Glutamatergic neuron (in vitro differentiated cells): ENCODE results near the gene ANAPC10. TPM values are rescaled to one million over a fixed set of nuclear protein-coding genes. Genes with fewer than 3 reads are reported as not detected.

Experiments used
- DNase-seq: peaks from one replicate; pipeline ENCODE4 v3.0.0; 2022
- H3K27ac Mint-ChIP-seq: one replicate; pipeline ENCODE4 v1.8.0; 2020; ENCODE audit warnings: mild to moderate bottlenecking, mixed read lengths, inconsistent platforms; ENCODE audit not compliant: unreplicated experiment
- H3K27me3 Mint-ChIP-seq: one replicate; pipeline ENCODE4 v1.8.0; 2020; ENCODE audit warnings: mild to moderate bottlenecking, moderate library complexity, mixed read lengths, inconsistent platforms; ENCODE audit not compliant: unreplicated experiment
- H3K36me3 Mint-ChIP-seq: one replicate; pipeline ENCODE4 v1.8.0; 2020; ENCODE audit warnings: mild to moderate bottlenecking, mixed read lengths, inconsistent platforms; ENCODE audit not compliant: unreplicated experiment
- H3K4me1 Mint-ChIP-seq: one replicate; pipeline ENCODE4 v1.8.0; 2020; ENCODE audit warnings: mild to moderate bottlenecking, low read depth, mixed read lengths, inconsistent platforms; ENCODE audit not compliant: unreplicated experiment
- H3K4me3 Mint-ChIP-seq: one replicate; pipeline ENCODE4 v1.8.0; 2020; ENCODE audit warnings: mild to moderate bottlenecking, mixed read lengths, inconsistent platforms; ENCODE audit not compliant: unreplicated experiment
- H3K9me3 Mint-ChIP-seq: one replicate; pipeline ENCODE4 v1.8.0; 2020; ENCODE audit warnings: mild to moderate bottlenecking, moderate library complexity, mixed read lengths, inconsistent platforms; ENCODE audit not compliant: unreplicated experiment
- total RNA-seq: library from RNA; stranded (reverse); fragmentation: NEBNext Ultra II Directional; extraction: Animal tissue kit (Norgen Biotek cat#: 25700); gene quantifications from one replicate; pipeline ENCODE4 v1.2.1, GENCODE V29; 2021; ENCODE audit not compliant: unreplicated experiment
- TF ChIP-seq, protein P1 (sequence below): fragments of 200-600 bp; sonication (generic); IDR thresholded peaks from one replicate; pipeline ENCODE4 v1.5.0; 2021; ENCODE audit not compliant: partially characterized antibody, unreplicated experiment

Gene ANAPC10
- total RNA-seq, 1 donor from 2014 or later = 16.2 TPM

DNA sequence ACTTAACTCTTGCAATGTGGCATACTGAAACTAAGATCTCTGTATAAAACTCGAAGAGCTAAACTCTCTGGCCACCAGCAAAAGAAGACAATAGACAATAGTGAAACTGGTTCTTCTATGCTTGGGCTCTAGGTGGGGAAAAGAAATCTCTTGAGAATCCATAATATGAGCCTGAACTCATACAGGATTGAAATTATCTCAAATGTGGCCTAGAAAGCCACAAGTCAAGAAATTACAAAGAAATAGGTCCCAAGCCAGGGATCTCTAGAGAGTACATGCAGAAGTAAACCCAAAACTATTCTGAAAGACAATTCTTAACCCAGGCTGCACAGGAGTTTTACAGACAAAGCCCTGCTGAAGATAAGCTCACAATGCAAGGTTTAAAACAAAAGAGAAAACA lies 127.4 kb downstream of the ANAPC10 start:
- no peaks in the 10 kb centered on the region for H3K36me3 Mint-ChIP-seq
- H3K27me3 Mint-ChIP-seq = no peaks in the 10 kb centered on the region
- H3K27ac Mint-ChIP-seq = no peak overlapping the region
- no peaks in the 10 kb centered on the region for H3K4me1 Mint-ChIP-seq
- H3K9me3 Mint-ChIP-seq = no peaks in the 10 kb centered on the region
- no peak for DNase-seq
- TF ChIP-seq, protein P1, sequence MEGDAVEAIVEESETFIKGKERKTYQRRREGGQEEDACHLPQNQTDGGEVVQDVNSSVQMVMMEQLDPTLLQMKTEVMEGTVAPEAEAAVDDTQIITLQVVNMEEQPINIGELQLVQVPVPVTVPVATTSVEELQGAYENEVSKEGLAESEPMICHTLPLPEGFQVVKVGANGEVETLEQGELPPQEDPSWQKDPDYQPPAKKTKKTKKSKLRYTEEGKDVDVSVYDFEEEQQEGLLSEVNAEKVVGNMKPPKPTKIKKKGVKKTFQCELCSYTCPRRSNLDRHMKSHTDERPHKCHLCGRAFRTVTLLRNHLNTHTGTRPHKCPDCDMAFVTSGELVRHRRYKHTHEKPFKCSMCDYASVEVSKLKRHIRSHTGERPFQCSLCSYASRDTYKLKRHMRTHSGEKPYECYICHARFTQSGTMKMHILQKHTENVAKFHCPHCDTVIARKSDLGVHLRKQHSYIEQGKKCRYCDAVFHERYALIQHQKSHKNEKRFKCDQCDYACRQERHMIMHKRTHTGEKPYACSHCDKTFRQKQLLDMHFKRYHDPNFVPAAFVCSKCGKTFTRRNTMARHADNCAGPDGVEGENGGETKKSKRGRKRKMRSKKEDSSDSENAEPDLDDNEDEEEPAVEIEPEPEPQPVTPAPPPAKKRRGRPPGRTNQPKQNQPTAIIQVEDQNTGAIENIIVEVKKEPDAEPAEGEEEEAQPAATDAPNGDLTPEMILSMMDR = no peak
- no peak overlapping the region for H3K4me3 Mint-ChIP-seq

DNA sequence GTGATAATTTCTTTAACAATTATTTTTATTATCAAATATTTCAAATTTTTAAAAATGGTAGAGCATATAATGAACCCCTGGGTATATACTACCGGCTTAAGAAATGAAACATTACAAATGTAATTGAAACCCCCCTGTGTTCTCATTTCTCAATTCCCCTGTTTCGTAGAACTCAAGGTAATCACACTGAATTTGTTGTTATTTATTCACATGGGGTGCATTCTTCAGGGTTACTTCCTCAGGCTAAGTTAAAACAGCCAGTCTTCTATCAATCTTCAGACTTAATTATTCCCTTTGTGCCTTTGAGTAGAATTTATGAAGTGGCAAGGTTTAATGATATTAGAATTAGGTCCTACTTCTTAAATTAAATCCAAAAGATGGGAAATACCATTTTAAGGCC lies 128.2 kb downstream of the ANAPC10 start:
- DNase-seq = no peak
- no peaks in the 10 kb centered on the region for H3K36me3 Mint-ChIP-seq
- H3K4me1 Mint-ChIP-seq = no peaks in the 10 kb centered on the region
- H3K27me3 Mint-ChIP-seq = no peaks in the 10 kb centered on the region
- no peaks in the 10 kb centered on the region for H3K9me3 Mint-ChIP-seq
- TF ChIP-seq, protein P1 = no peak
- H3K4me3 Mint-ChIP-seq = no peak overlapping the region
- no peak overlapping the region for H3K27ac Mint-ChIP-seq

DNA sequence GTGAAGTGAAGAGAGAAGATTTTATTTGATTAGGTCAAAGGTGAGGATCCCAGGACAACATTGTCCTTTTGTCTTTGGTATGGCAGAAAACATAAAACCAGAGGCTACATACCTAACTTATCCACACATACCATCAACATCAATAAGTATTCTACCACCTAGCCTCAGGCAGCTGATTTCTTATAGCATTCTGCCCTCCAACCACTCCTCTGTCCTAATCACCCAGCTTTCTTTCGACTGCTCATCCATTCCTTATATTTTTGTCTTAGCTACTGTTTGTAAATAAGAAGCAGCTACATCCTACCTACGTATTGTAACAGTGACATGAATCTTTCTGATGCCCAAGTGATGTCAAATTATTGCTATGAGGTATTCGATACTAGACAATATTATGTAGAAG lies 129.4 kb downstream of the ANAPC10 start:
- Mint-ChIP-seq H3K4me3 (no peak overlapping the region), H3K9me3 (no peaks in the 10 kb centered on the region), H3K27ac (no peak overlapping the region), H3K36me3 (no peaks in the 10 kb centered on the region), H3K27me3 (no peaks in the 10 kb centered on the region), H3K4me1 (no peaks in the 10 kb centered on the region)
- DNase-seq = no peak
- TF ChIP-seq, protein P1 = no peak

DNA sequence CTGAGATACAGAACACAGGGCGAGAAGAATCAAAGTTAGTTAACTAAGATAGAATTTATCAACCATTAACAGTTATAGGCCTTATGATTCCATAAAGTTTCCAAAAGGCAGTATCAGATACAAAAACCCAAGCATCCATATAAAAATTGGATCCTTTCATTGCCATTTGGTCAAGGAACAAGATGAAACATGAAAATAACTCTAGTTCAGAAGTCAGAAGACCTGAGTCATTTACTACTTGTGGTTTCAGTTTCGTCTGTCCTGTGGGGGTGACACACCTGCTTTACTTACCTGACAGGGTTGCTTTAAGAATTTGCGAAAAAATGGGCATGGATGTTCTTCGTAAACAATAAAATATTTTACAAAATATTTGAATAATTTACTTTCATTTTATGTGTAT lies 130.8 kb downstream of the ANAPC10 start:
- no peak overlapping the region for H3K27ac Mint-ChIP-seq
- H3K4me3 Mint-ChIP-seq = no peak overlapping the region
- no peaks in the 10 kb centered on the region for H3K4me1 Mint-ChIP-seq
- no peaks in the 10 kb centered on the region for H3K27me3 Mint-ChIP-seq
- TF ChIP-seq, protein P1 = no peak
- H3K36me3 Mint-ChIP-seq = no peaks in the 10 kb centered on the region
- DNase-seq = no peak
- no peaks in the 10 kb centered on the region for H3K9me3 Mint-ChIP-seq

DNA sequence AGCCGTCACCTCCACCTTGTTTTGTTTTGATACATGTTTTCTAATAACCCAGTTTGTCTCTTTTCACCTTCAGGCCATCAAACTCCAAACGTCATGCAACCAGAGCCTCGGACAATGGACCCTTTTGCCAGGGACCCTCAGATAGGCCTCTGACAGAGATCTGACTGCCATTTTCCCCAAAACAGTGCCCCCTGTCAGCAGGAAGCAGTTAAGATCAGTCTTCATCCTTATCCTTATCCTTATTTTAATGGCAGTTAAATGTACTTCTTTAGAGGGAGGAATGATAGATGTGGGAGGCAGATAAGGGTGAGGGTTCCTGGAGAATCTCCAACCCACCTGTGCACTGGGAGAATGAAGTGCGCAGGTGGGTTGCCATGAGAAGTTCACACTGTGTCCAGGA lies 135.7 kb downstream of the ANAPC10 start:
- Mint-ChIP-seq H3K4me1 (no peaks in the 10 kb centered on the region), H3K36me3 (peaks cover 7% of the 10 kb centered on the region), H3K27ac (no peak overlapping the region), H3K4me3 (no peak overlapping the region), H3K27me3 (no peaks in the 10 kb centered on the region), H3K9me3 (peaks cover 7% of the 10 kb centered on the region)
- no peak for DNase-seq
- TF ChIP-seq, protein P1 = no peak
